ENCODE results near the gene ACTA2. TPM values are rescaled to one million over a fixed set of nuclear protein-coding genes. Genes with fewer than 3 reads are reported as not detected.
"Not testable (repeated sequence)": the region's sequence is repeated elsewhere in the genome, so short reads cannot be mapped to it uniquely, and the experiment has no call there.

Gene ACTA2
- polyA plus RNA-seq, 1 of the 3 experiments (the other 2 are of a cell fraction) = 130 TPM

DNA sequence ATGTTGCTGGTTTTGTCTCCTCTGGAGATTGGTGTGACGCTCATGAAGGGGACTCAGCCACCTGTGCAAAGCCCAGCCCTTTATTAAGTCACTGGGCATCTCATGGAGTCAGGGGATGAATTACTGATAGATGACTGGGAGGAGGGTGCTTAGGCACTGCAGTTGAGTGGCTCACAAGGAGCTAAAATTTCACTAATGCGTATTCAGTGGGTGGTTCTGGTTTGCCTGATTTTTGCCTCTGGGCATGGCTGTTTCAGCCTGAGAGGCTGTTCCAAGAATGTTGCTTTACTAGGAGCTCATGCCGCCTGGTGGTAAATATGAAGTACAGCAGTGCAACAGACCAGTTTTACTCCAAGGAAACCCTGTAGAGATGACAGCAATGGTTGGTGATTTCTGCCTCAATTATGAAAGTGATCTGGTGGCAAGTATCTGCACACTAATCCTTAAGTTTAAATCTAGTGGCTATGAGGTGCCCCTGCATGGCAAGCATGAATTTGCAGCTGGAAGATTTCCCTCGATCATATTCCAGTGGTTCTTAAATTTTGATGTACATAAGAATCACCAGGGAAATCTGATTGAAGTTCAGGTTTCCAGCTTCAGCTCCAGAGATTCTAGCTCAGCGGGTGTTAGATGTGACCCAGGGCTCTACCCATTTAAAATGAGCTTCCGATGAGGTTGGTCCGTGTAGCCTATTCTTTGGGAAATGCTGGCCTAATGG is 19.9 kb downstream of the ACTA2 start (continued):
- TF ChIP-seq, protein P1, sequence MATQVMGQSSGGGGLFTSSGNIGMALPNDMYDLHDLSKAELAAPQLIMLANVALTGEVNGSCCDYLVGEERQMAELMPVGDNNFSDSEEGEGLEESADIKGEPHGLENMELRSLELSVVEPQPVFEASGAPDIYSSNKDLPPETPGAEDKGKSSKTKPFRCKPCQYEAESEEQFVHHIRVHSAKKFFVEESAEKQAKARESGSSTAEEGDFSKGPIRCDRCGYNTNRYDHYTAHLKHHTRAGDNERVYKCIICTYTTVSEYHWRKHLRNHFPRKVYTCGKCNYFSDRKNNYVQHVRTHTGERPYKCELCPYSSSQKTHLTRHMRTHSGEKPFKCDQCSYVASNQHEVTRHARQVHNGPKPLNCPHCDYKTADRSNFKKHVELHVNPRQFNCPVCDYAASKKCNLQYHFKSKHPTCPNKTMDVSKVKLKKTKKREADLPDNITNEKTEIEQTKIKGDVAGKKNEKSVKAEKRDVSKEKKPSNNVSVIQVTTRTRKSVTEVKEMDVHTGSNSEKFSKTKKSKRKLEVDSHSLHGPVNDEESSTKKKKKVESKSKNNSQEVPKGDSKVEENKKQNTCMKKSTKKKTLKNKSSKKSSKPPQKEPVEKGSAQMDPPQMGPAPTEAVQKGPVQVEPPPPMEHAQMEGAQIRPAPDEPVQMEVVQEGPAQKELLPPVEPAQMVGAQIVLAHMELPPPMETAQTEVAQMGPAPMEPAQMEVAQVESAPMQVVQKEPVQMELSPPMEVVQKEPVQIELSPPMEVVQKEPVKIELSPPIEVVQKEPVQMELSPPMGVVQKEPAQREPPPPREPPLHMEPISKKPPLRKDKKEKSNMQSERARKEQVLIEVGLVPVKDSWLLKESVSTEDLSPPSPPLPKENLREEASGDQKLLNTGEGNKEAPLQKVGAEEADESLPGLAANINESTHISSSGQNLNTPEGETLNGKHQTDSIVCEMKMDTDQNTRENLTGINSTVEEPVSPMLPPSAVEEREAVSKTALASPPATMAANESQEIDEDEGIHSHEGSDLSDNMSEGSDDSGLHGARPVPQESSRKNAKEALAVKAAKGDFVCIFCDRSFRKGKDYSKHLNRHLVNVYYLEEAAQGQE (IDR thresholded peaks at IDR 0.05; ENCODE audit: low read depth, low read length) = no peak
- TF ChIP-seq TEAD4 (IDR thresholded peaks at IDR 0.05; ENCODE audit: borderline replicate concordance, insufficient read depth) (0 out of 2 replicates have a peak, but pooled peaks have one; percentile 28), CHD2 (IDR thresholded peaks at IDR 0.05; ENCODE audit: low read length, partially characterized antibody) (peak; percentile 44), RCOR1 (IDR thresholded peaks at IDR 0.05; ENCODE audit: low read length) (peak; percentile 54; the same call in 1 of the 2 replicates), JUND (IDR thresholded peaks at IDR 0.05) (no peak), FOXM1 (IDR thresholded peaks at IDR 0.05; ENCODE audit: low read depth) (no peak), GATA2 (CRISPR knock-in tag; IDR thresholded peaks at IDR 0.05) (no peak), EZH2phosphoT487 (IDR thresholded peaks at IDR 0.05; ENCODE audit: borderline replicate concordance, low read depth) (no peak), MEF2A (IDR thresholded peaks at IDR 0.05; ENCODE audit: borderline replicate concordance, low read depth) (no peak), MXI1 (IDR thresholded peaks at IDR 0.05; ENCODE audit: low read depth, low read length) (peak; percentile 28; the same call in 1 of the 2 replicates), TCF12 (IDR thresholded peaks at IDR 0.05) (no peak)
- TF ChIP-seq, protein P2, sequence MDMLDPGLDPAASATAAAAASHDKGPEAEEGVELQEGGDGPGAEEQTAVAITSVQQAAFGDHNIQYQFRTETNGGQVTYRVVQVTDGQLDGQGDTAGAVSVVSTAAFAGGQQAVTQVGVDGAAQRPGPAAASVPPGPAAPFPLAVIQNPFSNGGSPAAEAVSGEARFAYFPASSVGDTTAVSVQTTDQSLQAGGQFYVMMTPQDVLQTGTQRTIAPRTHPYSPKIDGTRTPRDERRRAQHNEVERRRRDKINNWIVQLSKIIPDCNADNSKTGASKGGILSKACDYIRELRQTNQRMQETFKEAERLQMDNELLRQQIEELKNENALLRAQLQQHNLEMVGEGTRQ (IDR thresholded peaks at IDR 0.05; ENCODE audit: borderline replicate concordance, low read depth, low read length) = no peak
- TF ChIP-seq, protein P3, sequence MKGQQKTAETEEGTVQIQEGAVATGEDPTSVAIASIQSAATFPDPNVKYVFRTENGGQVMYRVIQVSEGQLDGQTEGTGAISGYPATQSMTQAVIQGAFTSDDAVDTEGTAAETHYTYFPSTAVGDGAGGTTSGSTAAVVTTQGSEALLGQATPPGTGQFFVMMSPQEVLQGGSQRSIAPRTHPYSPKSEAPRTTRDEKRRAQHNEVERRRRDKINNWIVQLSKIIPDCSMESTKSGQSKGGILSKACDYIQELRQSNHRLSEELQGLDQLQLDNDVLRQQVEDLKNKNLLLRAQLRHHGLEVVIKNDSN (IDR thresholded peaks at IDR 0.05; ENCODE audit: borderline replicate concordance, low read depth) = no peak
- TF ChIP-seq, protein P4, sequence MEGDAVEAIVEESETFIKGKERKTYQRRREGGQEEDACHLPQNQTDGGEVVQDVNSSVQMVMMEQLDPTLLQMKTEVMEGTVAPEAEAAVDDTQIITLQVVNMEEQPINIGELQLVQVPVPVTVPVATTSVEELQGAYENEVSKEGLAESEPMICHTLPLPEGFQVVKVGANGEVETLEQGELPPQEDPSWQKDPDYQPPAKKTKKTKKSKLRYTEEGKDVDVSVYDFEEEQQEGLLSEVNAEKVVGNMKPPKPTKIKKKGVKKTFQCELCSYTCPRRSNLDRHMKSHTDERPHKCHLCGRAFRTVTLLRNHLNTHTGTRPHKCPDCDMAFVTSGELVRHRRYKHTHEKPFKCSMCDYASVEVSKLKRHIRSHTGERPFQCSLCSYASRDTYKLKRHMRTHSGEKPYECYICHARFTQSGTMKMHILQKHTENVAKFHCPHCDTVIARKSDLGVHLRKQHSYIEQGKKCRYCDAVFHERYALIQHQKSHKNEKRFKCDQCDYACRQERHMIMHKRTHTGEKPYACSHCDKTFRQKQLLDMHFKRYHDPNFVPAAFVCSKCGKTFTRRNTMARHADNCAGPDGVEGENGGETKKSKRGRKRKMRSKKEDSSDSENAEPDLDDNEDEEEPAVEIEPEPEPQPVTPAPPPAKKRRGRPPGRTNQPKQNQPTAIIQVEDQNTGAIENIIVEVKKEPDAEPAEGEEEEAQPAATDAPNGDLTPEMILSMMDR (IDR thresholded peaks at IDR 0.05) = peak; percentile 90

DNA sequence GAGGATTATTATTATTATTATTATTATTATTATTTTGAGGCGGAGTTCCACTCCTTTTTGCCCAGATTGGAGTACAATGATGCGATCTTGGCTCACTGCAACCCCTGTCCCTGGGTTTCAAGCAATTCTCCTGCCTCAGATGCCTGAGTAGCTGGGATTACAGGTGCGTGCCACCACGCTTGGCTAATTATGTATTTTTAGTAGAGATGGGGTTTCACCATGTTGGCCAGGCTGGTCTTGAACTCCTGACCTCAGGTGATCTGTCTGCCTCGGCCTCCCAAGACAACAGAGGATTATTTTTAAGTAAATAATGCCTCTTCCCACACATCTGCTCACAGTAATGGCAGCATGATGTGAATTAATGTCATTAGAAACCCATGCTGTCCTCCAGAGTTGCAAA is 20.5 kb downstream of the ACTA2 start:
- Histone ChIP-seq H3K4me1 (ENCODE audit: control insufficient read depth in 1 of 2, insufficient read depth in 2 of 2, low read depth in 1 of 2, low read length in 1 of 2) (peaks cover 7 to 11% of the 10 kb centered on the region in 2 experiments; a peak in 3 of 4 replicates), H3K36me3 (replicated peaks in 1 of 2; ENCODE audit: control insufficient read depth in 1 of 2, insufficient read depth in 2 of 2, low read length in 1 of 2) (peaks cover 19 to 21% of the 10 kb centered on the region in 2 experiments)
- H4K20me1 ChIP-seq (ENCODE audit: insufficient read depth); H3K27ac ChIP-seq (ENCODE audit: low read depth in 2 of 2, low read length in 1 of 2); H3K79me2 ChIP-seq (ENCODE audit: insufficient read depth); H3K4me3 ChIP-seq (ENCODE audit: low read depth in 2 of 2, low read length in 1 of 2); H3K9me2 ChIP-seq; H3K27me3 ChIP-seq (ENCODE audit: insufficient read depth); H2AFZ ChIP-seq (ENCODE audit: low read depth); H3K4me2 ChIP-seq; DNase-seq; H3F3A ChIP-seq (replicated peaks; ENCODE audit: insufficient read depth); H3K9me3 ChIP-seq; H3K9ac ChIP-seq: not testable (repeated sequence)
- CTCF ChIA-PET = interaction anchor here (0.6 to 11.1 kb wide), 48 partner anchors 8 to 372 kb away, joined by 3 to 425 read pairs (median 6); partner anchors contain the start of genes ANKRD22, FAS and STAMBPL1
- 89% methylated on average over 5 of the region's 5 CpGs for WGBS (ENCODE audit: low lambda C conversion rate)
- POLR2A ChIA-PET = interaction anchor here (0.6 to 1.5 kb wide), 3 partner anchors 41 to 97 kb away, joined by 3 to 9 read pairs (median 7); partner anchors contain the start of gene STAMBPL1

Measured in SK-N-SH (cell line).